WTC11 (cell line): Measurements from ENCODE around the gene PIP. TPM values are rescaled to one million over a fixed set of nuclear protein-coding genes. Genes with fewer than 3 reads are reported as not detected.

ENCODE experiments used
- ATAC-seq: fragments of 200-7000 bp; cut with Tn5 transposase; 2 replicates; pipeline ENCODE4 v1.10.0; 2021; ENCODE audit warnings: mild to moderate bottlenecking, moderate library complexity
- CTCF ChIA-PET: fragments of 300-600 bp; sonication (Branson Sonifier 250); formaldehyde crosslinking; loops from one replicate; lab custom pipeline; 2021; ENCODE audit warnings: antibody characterized with exemption; lab: Charles Lee
- POLR2A ChIA-PET: fragments of 350-600 bp; sonication (Branson Sonifier 250); formaldehyde crosslinking; loops from one replicate; lab custom pipeline; 2021; ENCODE audit warnings: antibody characterized with exemption; lab: Charles Lee
- DNase-seq: peaks from one replicate; pipeline ENCODE4 v3.0.0; 2021; ENCODE audit warnings: low spot score
- H3K27ac Mint-ChIP-seq: 2 replicates; pipeline ENCODE4 v1.8.0; 2021; ENCODE audit warnings: mixed read lengths
- H3K27me3 Mint-ChIP-seq: 2 replicates; pipeline ENCODE4 v1.8.0; 2021; ENCODE audit warnings: low read depth, mild to moderate bottlenecking, moderate library complexity, mixed read lengths
- H3K36me3 Mint-ChIP-seq: 2 replicates; pipeline ENCODE4 v1.8.0; 2021; ENCODE audit warnings: mixed read lengths
- H3K4me1 Mint-ChIP-seq: 2 replicates; pipeline ENCODE4 v1.8.0; 2022; ENCODE audit warnings: mixed read lengths
- H3K4me3 Mint-ChIP-seq: 2 replicates; pipeline ENCODE4 v1.8.0; 2021; ENCODE audit warnings: mild to moderate bottlenecking, moderate library complexity, mixed read lengths
- H3K9me3 Mint-ChIP-seq: 2 replicates; pipeline ENCODE4 v1.8.0; 2021; ENCODE audit warnings: mixed read lengths
- ARID4B ChIP-seq: sonication (generic); formaldehyde crosslinking; IDR thresholded peaks from 2 replicates; pipeline ENCODE4 v1.8.0; 2023; ENCODE audit warnings: missing genetic modification reagents, mild to moderate bottlenecking, borderline replicate concordance
- ATF3 ChIP-seq: sonication (generic); formaldehyde crosslinking; conservative IDR thresholded peaks from 2 replicates; pipeline ENCODE4 v1.8.1; 2022; ENCODE audit warnings: mild to moderate bottlenecking, missing genetic modification reagents
- ATF6 ChIP-seq: sonication (generic); formaldehyde crosslinking; IDR thresholded peaks from 2 replicates; pipeline ENCODE4 v1.8.1; 2023; ENCODE audit warnings: mild to moderate bottlenecking, missing genetic modification reagents
- CBFB ChIP-seq: sonication (generic); formaldehyde crosslinking; IDR thresholded peaks from 2 replicates; pipeline ENCODE4 v1.8.1; 2022; ENCODE audit warnings: mild to moderate bottlenecking, low read depth, missing genetic modification reagents
- CREM ChIP-seq: sonication (generic); formaldehyde crosslinking; IDR thresholded peaks from 2 replicates; pipeline ENCODE4 v1.8.1; 2022; ENCODE audit warnings: mild to moderate bottlenecking, missing genetic modification reagents, moderate library complexity
- ERG ChIP-seq: fragments of 250-450 bp; sonication (Bioruptor Pico); IDR thresholded peaks from 2 replicates; pipeline ENCODE4 v1.8.0; 2021; ENCODE audit warnings: mild to moderate bottlenecking
- JAZF1 ChIP-seq: fragments of 250-450 bp; sonication (Bioruptor Pico); IDR thresholded peaks from 2 replicates; pipeline ENCODE4 v1.9.0; 2021; ENCODE audit warnings: moderate library complexity, mild to moderate bottlenecking, inconsistent platforms
- NFATC4 ChIP-seq: fragments of 250-450 bp; sonication (Bioruptor Pico); IDR thresholded peaks from 2 replicates; pipeline ENCODE4 v1.9.0; 2021; ENCODE audit warnings: mild to moderate bottlenecking
- NFE2L1 ChIP-seq: sonication (generic); formaldehyde crosslinking; IDR thresholded peaks from 2 replicates; pipeline ENCODE4 v1.8.1; 2023; ENCODE audit warnings: missing genetic modification reagents
- NFYB ChIP-seq: sonication (generic); formaldehyde crosslinking; conservative IDR thresholded peaks from 2 replicates; pipeline ENCODE4 v1.8.0; 2022; ENCODE audit warnings: low read depth, missing genetic modification reagents
- RELA ChIP-seq: sonication (generic); formaldehyde crosslinking; IDR thresholded peaks from 2 replicates; pipeline ENCODE4 v1.8.1; 2022; ENCODE audit warnings: missing genetic modification reagents, mild to moderate bottlenecking, borderline replicate concordance
- SMAD4 ChIP-seq: sonication (generic); formaldehyde crosslinking; IDR thresholded peaks from 2 replicates; pipeline ENCODE4 v1.8.0; 2022; ENCODE audit warnings: mild to moderate bottlenecking, missing genetic modification reagents
- TCF7 ChIP-seq: sonication (generic); formaldehyde crosslinking; IDR thresholded peaks from 2 replicates; pipeline ENCODE4 v1.8.0; 2022; ENCODE audit warnings: mild to moderate bottlenecking, low read depth, missing genetic modification reagents, moderate library complexity
- TEAD4 ChIP-seq: sonication (generic); formaldehyde crosslinking; IDR thresholded peaks from 2 replicates; pipeline ENCODE4 v1.8.0; 2022; ENCODE audit warnings: mild to moderate bottlenecking, missing genetic modification reagents
- TP53 ChIP-seq: sonication (generic); formaldehyde crosslinking; IDR thresholded peaks from 2 replicates; pipeline ENCODE4 v1.8.1; 2023; ENCODE audit warnings: mild to moderate bottlenecking, missing genetic modification reagents
- ZNF219 ChIP-seq: sonication (generic); formaldehyde crosslinking; IDR thresholded peaks from 2 replicates; pipeline ENCODE4 v1.8.0; 2023; ENCODE audit warnings: missing genetic modification reagents, mild to moderate bottlenecking, borderline replicate concordance
- ZNF232 ChIP-seq: sonication (generic); formaldehyde crosslinking; IDR thresholded peaks from 2 replicates; pipeline ENCODE4 v1.8.0; 2022; ENCODE audit warnings: mild to moderate bottlenecking, missing genetic modification reagents
- ZSCAN18 ChIP-seq: fragments of 250-450 bp; sonication (Bioruptor Pico); IDR thresholded peaks from 2 replicates; pipeline ENCODE4 v2.1.2; 2022; ENCODE audit warnings: mild to moderate bottlenecking, moderate library complexity
- total RNA-seq: library from RNA; stranded (reverse); gene quantifications from 3 replicates; pipeline ENCODE4 v1.2.3, GENCODE V29; 2021
- TF ChIP-seq, protein P1 (sequence below): sonication (generic); formaldehyde crosslinking; IDR thresholded peaks from 2 replicates; pipeline ENCODE4 v1.8.0; 2022; ENCODE audit warnings: mild to moderate bottlenecking, missing genetic modification reagents
- TF ChIP-seq, protein P2 (sequence below): sonication (generic); formaldehyde crosslinking; IDR thresholded peaks from 2 replicates; pipeline ENCODE4 v1.8.1; 2023; ENCODE audit warnings: mild to moderate bottlenecking, missing genetic modification reagents, borderline replicate concordance

The PIP gene
- total RNA-seq, 1 experiment from 2014 or later = not detected

- Mint-ChIP-seq H3K4me3 (no peak overlapping the region), H3K4me1 (no peaks in the 10 kb centered on the region), H3K9me3 (peaks cover 19% of the 10 kb centered on the region), H3K36me3 (0 out of 2 replicates have a peak, but pooled peaks cover 2% of the 10 kb centered on the region), H3K27ac (no peak overlapping the region), H3K27me3 (peaks cover 8% of the 10 kb centered on the region)
- CTCF ChIA-PET = no interaction called here
- POLR2A ChIA-PET = no interaction called here
- TF ChIP-seq SMAD4 (CRISPR knock-in tag) = no peak
- TF ChIP-seq, protein P1, sequence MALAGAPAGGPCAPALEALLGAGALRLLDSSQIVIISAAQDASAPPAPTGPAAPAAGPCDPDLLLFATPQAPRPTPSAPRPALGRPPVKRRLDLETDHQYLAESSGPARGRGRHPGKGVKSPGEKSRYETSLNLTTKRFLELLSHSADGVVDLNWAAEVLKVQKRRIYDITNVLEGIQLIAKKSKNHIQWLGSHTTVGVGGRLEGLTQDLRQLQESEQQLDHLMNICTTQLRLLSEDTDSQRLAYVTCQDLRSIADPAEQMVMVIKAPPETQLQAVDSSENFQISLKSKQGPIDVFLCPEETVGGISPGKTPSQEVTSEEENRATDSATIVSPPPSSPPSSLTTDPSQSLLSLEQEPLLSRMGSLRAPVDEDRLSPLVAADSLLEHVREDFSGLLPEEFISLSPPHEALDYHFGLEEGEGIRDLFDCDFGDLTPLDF (CRISPR knock-in tag) = no peak
- TF ChIP-seq RELA (CRISPR knock-in tag) = no peak
- no peak for TF ChIP-seq NFYB (CRISPR knock-in tag)
- TF ChIP-seq ERG (CRISPR knock-in tag) = no peak
- no peak for TF ChIP-seq ZSCAN18 (CRISPR knock-in tag)
- no peak for TF ChIP-seq ATF3 (CRISPR knock-in tag)
- TF ChIP-seq CBFB (CRISPR knock-in tag) = no peak
- no peak for TF ChIP-seq ZNF232 (CRISPR knock-in tag)
- TF ChIP-seq NFE2L1 (CRISPR knock-in tag) = no peak
- TF ChIP-seq NFATC4 (CRISPR knock-in tag) = no peak
- TF ChIP-seq TP53 (CRISPR knock-in tag) = no peak
- no peak for TF ChIP-seq TCF7 (CRISPR knock-in tag)
- no peak for TF ChIP-seq JAZF1
- ATAC-seq (no peak), DNase-seq (no peak)
Observed at GRCh38 chr7:143148050-143148449, 16.2 kb downstream of the PIP start.

GRCh38 chr7:143148651-143149050 is 16.8 kb downstream of the PIP start:
- H3K4me3 Mint-ChIP-seq = no peak overlapping the region
- POLR2A ChIA-PET = no interaction called here
- CTCF ChIA-PET = no interaction called here
- no peak for DNase-seq
- 0 out of 2 replicates have a peak, but pooled peaks cover 2% of the 10 kb centered on the region for H3K36me3 Mint-ChIP-seq
- peaks cover 19% of the 10 kb centered on the region for H3K9me3 Mint-ChIP-seq
- H3K4me1 Mint-ChIP-seq = no peaks in the 10 kb centered on the region
- H3K27me3 Mint-ChIP-seq = peaks cover 8% of the 10 kb centered on the region
- H3K27ac Mint-ChIP-seq = no peak overlapping the region
- ATAC-seq = no peak
- TF ChIP-seq ATF6 (CRISPR knock-in tag) = no peak
- no peak for TF ChIP-seq RELA (CRISPR knock-in tag)
- no peak for TF ChIP-seq ZNF219 (CRISPR knock-in tag)
- TF ChIP-seq CBFB (CRISPR knock-in tag) = no peak
- no peak for TF ChIP-seq CREM (CRISPR knock-in tag)
- TF ChIP-seq, protein P2, sequence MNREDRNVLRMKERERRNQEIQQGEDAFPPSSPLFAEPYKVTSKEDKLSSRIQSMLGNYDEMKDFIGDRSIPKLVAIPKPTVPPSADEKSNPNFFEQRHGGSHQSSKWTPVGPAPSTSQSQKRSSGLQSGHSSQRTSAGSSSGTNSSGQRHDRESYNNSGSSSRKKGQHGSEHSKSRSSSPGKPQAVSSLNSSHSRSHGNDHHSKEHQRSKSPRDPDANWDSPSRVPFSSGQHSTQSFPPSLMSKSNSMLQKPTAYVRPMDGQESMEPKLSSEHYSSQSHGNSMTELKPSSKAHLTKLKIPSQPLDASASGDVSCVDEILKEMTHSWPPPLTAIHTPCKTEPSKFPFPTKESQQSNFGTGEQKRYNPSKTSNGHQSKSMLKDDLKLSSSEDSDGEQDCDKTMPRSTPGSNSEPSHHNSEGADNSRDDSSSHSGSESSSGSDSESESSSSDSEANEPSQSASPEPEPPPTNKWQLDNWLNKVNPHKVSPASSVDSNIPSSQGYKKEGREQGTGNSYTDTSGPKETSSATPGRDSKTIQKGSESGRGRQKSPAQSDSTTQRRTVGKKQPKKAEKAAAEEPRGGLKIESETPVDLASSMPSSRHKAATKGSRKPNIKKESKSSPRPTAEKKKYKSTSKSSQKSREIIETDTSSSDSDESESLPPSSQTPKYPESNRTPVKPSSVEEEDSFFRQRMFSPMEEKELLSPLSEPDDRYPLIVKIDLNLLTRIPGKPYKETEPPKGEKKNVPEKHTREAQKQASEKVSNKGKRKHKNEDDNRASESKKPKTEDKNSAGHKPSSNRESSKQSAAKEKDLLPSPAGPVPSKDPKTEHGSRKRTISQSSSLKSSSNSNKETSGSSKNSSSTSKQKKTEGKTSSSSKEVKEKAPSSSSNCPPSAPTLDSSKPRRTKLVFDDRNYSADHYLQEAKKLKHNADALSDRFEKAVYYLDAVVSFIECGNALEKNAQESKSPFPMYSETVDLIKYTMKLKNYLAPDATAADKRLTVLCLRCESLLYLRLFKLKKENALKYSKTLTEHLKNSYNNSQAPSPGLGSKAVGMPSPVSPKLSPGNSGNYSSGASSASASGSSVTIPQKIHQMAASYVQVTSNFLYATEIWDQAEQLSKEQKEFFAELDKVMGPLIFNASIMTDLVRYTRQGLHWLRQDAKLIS (CRISPR knock-in tag) = no peak
- no peak for TF ChIP-seq ARID4B (CRISPR knock-in tag)
- TF ChIP-seq TEAD4 = no peak
